NCI-H1092 treated with DMSO at 0.1 percent for 48 hours (cell line): ENCODE results near the gene CAMSAP2.
A peak's percentile ranks its signal among the peaks of the same experiment; 100 is the strongest.
"Not testable (repeated sequence)": the region's sequence is repeated elsewhere in the genome, so short reads cannot be mapped to it uniquely, and the experiment has no call there.

ENCODE experiments used
- DNase-seq: peaks from one replicate; lab custom pipeline; 2025; lab: John Stamatoyannopoulos, UW

CAMSAP2 gene

GRCh38 chr1:200784576-200784975, 45.9 kb downstream of the CAMSAP2 start:
- DNase-seq = no peak

GRCh38 chr1:200786788-200787187, 48.1 kb downstream of the CAMSAP2 start:
- DNase-seq = no peak

- no peak for DNase-seq
Measured at GRCh38 chr1:200787896-200788387, 49.2 kb downstream of the CAMSAP2 start.

GRCh38 chr1:200791012-200791411, 52.3 kb downstream of the CAMSAP2 start:
- not testable (repeated sequence) for DNase-seq

- no peak for DNase-seq
Measured at GRCh38 chr1:200793677-200794076, 55.0 kb downstream of the CAMSAP2 start.

- no peak for DNase-seq
Measured at GRCh38 chr1:200794506-200795065, 55.9 kb downstream of the CAMSAP2 start.

GRCh38 chr1:200795156-200795555, 56.5 kb downstream of the CAMSAP2 start:
- DNase-seq = no peak

- DNase-seq = no peak
Measured at GRCh38 chr1:200802042-200802441, 63.3 kb downstream of the CAMSAP2 start.

GRCh38 chr1:200802865-200803512, 64.3 kb downstream of the CAMSAP2 start:
- DNase-seq = peak; percentile 86

GRCh38 chr1:200805719-200806118, 67.0 kb downstream of the CAMSAP2 start:
- no peak for DNase-seq

GRCh38 chr1:200808846-200809245, 70.2 kb downstream of the CAMSAP2 start:
- DNase-seq = no peak

- no peak for DNase-seq
Measured at GRCh38 chr1:200811704-200812103, 73.0 kb downstream of the CAMSAP2 start.

GRCh38 chr1:200816624-200817224, 78.0 kb downstream of the CAMSAP2 start:
- not testable (repeated sequence) for DNase-seq

- no peak for DNase-seq
Measured at GRCh38 chr1:200818248-200818647, 79.6 kb downstream of the CAMSAP2 start.

GRCh38 chr1:200819726-200820125, 81.0 kb downstream of the CAMSAP2 start:
- no peak for DNase-seq

GRCh38 chr1:200831091-200831490, 92.4 kb downstream of the CAMSAP2 start:
- DNase-seq = no peak

GRCh38 chr1:200834383-200834782, 95.7 kb downstream of the CAMSAP2 start:
- no peak for DNase-seq

- no peak for DNase-seq
Measured at GRCh38 chr1:200836213-200836612, 97.5 kb downstream of the CAMSAP2 start.

- DNase-seq = no peak
Measured at GRCh38 chr1:200837931-200838571, 99.4 kb downstream of the CAMSAP2 start.

GRCh38 chr1:200838676-200839445, 100.2 kb downstream of the CAMSAP2 start:
- DNase-seq = no peak

GRCh38 chr1:200845360-200845759, 106.7 kb downstream of the CAMSAP2 start:
- no peak for DNase-seq

GRCh38 chr1:200846398-200846797, 107.7 kb downstream of the CAMSAP2 start:
- DNase-seq = no peak
